Vagina (tissue), 2 donors: ENCODE data around the gene C16orf92. TPM values are rescaled to one million over a fixed set of nuclear protein-coding genes. Genes with fewer than 3 reads are reported as not detected.

ENCODE experiments used
- DNase-seq, 2 donors: peaks; one replicate each; pipeline ENCODE4 v3.0.0-alpha.2; 2017; ENCODE audit errors: extremely low spot score in 2 of 2
- H3K27ac ChIP-seq: fragments of 200-600 bp; sonication (generic); one replicate; pipeline ENCODE4 v1.5.1; 2019
- H3K27me3 ChIP-seq: fragments of 200-600 bp; sonication (generic); one replicate; pipeline ENCODE4 v1.5.1; 2019
- H3K36me3 ChIP-seq, 2 donors: fragments of 200-600 bp; sonication (generic); one replicate each; pipeline ENCODE4 v1.5.1; 2017 to 2019
- H3K4me1 ChIP-seq: fragments of 200-600 bp; sonication (generic); one replicate; pipeline ENCODE4 v1.5.1; 2019
- H3K4me3 ChIP-seq, 2 donors: fragments of 200-600 bp; sonication (generic); 1 replicate in 1 of 2; 2 replicates in 1 of 2; pipeline ENCODE4 v1.5.1; 2016 to 2019
- H3K9me3 ChIP-seq: fragments of 200-600 bp; sonication (generic); one replicate; pipeline ENCODE4 v1.5.1; 2019
- CTCF ChIP-seq, 3 experiments: fragments of 450-650 bp in 2 of 3; fragments of 200-600 bp in 1 of 3; sonication (generic) in 1 of 3; IDR thresholded peaks; one replicate each; pipeline ENCODE4 v1.5.1; 2017 to 2019; ENCODE audit warnings: antibody characterized with exemption in 3 of 3, mild to moderate bottlenecking in 2 of 3, moderate library complexity in 2 of 3
- POLR2A ChIP-seq, 2 donors: fragments of 450-650 bp; IDR thresholded peaks; one replicate each; pipeline ENCODE4 v1.6.1; 2017; ENCODE audit warnings: antibody characterized with exemption in 2 of 2, mild to moderate bottlenecking in 2 of 2, moderate library complexity in 2 of 2
- POLR2AphosphoS5 ChIP-seq, 2 donors: sonication (generic); formaldehyde crosslinking; IDR thresholded peaks; one replicate each; pipeline ENCODE4 v1.9.0; 2017; ENCODE audit warnings: antibody characterized with exemption in 2 of 2, mild to moderate bottlenecking in 2 of 2, low read depth in 1 of 2; ENCODE audit not compliant: insufficient read depth in 1 of 2
- intact Hi-C: fragments of 100-400 bp; cut with DNase I; formaldehyde crosslinking; loops from one replicate; pipeline ENCODE4 v1.15.1; 2023
- total RNA-seq: library from RNA; depleted of rRNA; stranded (reverse); fragments of >200 nt; gene quantifications from one replicate; pipeline ENCODE4 v1.2.3, GENCODE V29; 2016

The C16orf92 gene
- total RNA-seq, 1 donor from 2014 or later, result not detected

- TF ChIP-seq CTCF (IDR thresholded peaks at IDR 0.05), result no peak
- no peak for TF ChIP-seq POLR2AphosphoS5 (IDR thresholded peaks at IDR 0.05; ENCODE audit: insufficient read depth in 1 of 2, low read depth in 1 of 2)
- TF ChIP-seq POLR2A (IDR thresholded peaks at IDR 0.05), result no peak
- no peak overlapping the region for H3K27ac ChIP-seq
- H3K4me3 ChIP-seq, result no peak overlapping the region
- intact Hi-C loops, result no loop called here
- H3K4me1 ChIP-seq, result no peaks in the 10 kb centered on the region
- no peaks in the 10 kb centered on the region for H3K27me3 ChIP-seq
- peaks cover 0 to 73% of the 10 kb centered on the region in 2 donors for H3K36me3 ChIP-seq
- no peak for DNase-seq
- H3K9me3 ChIP-seq, result no peaks in the 10 kb centered on the region
These were observed 34.5 kb upstream of the C16orf92 start for GRCh38 chr16:29988346-29989075.

- H3K36me3 ChIP-seq, result peaks cover 0 to 66% of the 10 kb centered on the region in 2 donors
These were observed 33.7 kb upstream of the C16orf92 start for GRCh38 chr16:29989111-29989858.

GRCh38 chr16:29990034-29990433 lies 33.0 kb upstream of the C16orf92 start:
- peaks cover 0 to 59% of the 10 kb centered on the region in 2 donors for H3K36me3 ChIP-seq
- intact Hi-C loops, result no loop called here
- TF ChIP-seq POLR2A (IDR thresholded peaks at IDR 0.05) (no peak), POLR2AphosphoS5 (IDR thresholded peaks at IDR 0.05; ENCODE audit: insufficient read depth in 1 of 2, low read depth in 1 of 2) (no peak), CTCF (IDR thresholded peaks at IDR 0.05) (no peak)

More at GRCh38 chr16:29989111-29989858, 33.7 kb upstream of the C16orf92 start:
- Histone ChIP-seq H3K4me3 (no peak overlapping the region), H3K27me3 (no peaks in the 10 kb centered on the region), H3K4me1 (peaks cover 7% of the 10 kb centered on the region), H3K9me3 (no peaks in the 10 kb centered on the region), H3K27ac (no peak overlapping the region)
- TF ChIP-seq POLR2AphosphoS5 (IDR thresholded peaks at IDR 0.05; ENCODE audit: insufficient read depth in 1 of 2, low read depth in 1 of 2), result no peak
- no peak for TF ChIP-seq CTCF (IDR thresholded peaks at IDR 0.05)
- no peak for TF ChIP-seq POLR2A (IDR thresholded peaks at IDR 0.05)
- intact Hi-C loops, result no loop called here
- no peak for DNase-seq

GRCh38 chr16:29990883-29991570 lies 32.0 kb upstream of the C16orf92 start:
- Histone ChIP-seq H3K36me3 (peaks cover 0 to 49% of the 10 kb centered on the region in 2 donors), H3K27me3 (no peaks in the 10 kb centered on the region), H3K4me3 (no peak overlapping the region), H3K4me1 (peaks cover 15% of the 10 kb centered on the region), H3K27ac (no peak overlapping the region), H3K9me3 (no peaks in the 10 kb centered on the region)
- TF ChIP-seq POLR2AphosphoS5 (IDR thresholded peaks at IDR 0.05; ENCODE audit: insufficient read depth in 1 of 2, low read depth in 1 of 2) (no peak), CTCF (IDR thresholded peaks at IDR 0.05) (no peak), POLR2A (IDR thresholded peaks at IDR 0.05) (no peak)
- intact Hi-C loops, result no loop called here
- DNase-seq, result no peak

More at GRCh38 chr16:29990034-29990433, 33.0 kb upstream of the C16orf92 start:
- no peak for DNase-seq
- Histone ChIP-seq H3K4me3 (no peak overlapping the region), H3K9me3 (no peaks in the 10 kb centered on the region), H3K4me1 (peaks cover 15% of the 10 kb centered on the region), H3K27ac (no peak overlapping the region), H3K27me3 (no peaks in the 10 kb centered on the region)
